GM18867 (cell line): ENCODE data around the gene TESK2.
"Not testable (repeated sequence)": the region's sequence is repeated elsewhere in the genome, so short reads cannot be mapped to it uniquely, and the experiment has no call there.

Experiments used
- ATAC-seq: cut with Tn5 transposase; IDR thresholded peaks from one replicate; pipeline ENCODE4 v1.9.1; 2021; ENCODE audit warnings: mild to moderate bottlenecking, moderate library complexity; ENCODE audit not compliant: unreplicated experiment

TESK2 gene

DNA sequence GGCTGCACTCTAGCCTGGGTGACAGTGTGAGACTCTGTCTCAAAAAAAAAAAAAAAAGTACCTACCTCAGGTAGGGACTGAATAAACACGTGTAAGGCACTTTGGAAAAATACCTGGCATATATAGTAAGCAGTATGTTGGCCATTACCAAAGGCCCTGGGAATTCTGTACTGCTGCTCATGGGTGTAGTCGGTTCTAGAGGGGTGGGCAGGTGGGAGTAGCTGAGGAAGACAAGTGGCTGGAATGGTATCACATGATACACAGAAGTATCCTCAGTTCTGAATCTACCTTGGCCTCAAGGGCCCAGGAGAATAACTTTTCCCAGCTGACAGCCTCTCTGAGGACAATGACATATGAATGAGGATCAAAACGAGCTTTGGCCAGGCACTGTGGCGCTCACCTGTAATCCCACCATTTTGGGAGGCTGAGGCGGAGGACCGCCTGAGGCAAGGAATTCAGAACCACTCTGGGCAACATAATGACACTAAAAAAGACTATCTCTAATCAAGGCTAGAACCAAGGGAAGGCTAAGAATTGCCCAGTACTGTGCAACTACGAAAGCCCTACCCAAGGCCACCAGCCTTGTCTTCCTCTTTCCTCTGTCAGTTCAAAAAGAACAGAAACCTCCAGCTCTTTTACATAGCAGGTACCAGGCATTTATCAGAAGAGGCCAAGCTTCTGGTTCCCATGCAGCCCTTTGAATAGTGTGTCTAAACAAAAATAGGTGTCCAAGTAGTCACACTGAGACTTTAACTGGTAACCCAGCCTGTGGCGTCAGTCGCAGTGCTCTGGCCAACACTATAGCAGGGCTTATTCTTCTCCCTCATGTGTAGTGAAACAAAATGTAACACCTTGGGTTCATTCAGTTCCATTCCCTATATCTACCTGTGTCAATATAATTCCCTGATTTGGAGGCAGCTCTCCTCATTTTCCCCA lies 19.3 kb upstream of the TESK2 start:
- ATAC-seq: no peak

DNA sequence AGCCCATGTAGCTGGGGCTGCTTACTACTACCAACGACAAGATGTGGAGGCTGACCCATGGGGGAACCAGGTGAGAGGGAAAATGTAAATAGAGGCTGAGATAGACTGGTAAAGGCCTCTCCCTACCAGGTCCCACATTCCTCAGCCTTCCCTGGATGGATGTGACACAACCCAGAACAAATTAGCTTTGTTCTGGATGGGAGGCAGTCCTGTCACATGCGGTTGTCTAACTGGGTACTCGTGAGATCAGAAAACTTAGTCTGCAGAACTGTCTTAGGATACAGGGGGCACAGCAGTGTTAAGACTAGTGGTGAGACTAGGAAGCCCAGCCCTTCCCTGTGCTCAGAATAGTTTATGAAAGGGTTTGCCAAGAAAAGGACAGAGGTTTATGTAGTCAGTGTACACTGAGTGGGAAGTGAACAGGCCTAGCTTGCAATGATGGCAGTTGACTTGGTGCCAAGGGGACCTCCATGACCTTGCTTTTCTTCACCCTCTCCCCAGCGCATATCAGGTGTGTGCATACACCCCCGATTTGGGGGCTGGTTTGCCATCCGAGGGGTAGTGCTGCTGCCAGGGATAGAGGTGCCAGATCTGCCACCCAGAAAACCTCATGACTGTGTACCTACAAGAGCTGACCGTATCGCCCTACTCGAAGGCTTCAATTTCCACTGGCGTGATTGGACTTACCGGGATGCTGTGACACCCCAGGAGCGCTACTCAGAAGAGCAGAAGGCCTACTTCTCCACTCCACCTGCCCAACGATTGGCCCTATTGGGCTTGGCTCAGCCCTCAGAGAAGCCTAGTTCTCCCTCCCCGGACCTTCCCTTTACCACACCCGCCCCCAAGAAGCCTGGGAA lies 17.6 kb upstream of the TESK2 start:
- no peak for ATAC-seq

DNA sequence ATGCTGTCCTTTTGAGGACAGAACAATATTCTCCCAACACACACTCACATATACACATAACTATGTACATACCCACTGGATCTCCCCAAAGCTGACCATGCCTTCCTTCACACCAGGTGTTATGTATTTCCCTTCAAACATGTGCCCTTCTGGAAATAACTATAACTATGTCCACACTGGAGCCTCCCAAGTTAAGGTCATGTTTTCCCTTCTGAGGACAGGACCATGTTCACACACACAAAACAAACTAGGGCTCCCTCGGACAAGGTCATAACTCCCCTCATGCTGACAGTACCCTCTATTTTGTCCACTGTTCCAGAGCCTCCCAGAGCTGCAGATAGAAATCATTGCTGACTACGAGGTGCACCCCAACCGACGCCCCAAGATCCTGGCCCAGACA lies 16.9 kb upstream of the TESK2 start:
- ATAC-seq: no peak

DNA sequence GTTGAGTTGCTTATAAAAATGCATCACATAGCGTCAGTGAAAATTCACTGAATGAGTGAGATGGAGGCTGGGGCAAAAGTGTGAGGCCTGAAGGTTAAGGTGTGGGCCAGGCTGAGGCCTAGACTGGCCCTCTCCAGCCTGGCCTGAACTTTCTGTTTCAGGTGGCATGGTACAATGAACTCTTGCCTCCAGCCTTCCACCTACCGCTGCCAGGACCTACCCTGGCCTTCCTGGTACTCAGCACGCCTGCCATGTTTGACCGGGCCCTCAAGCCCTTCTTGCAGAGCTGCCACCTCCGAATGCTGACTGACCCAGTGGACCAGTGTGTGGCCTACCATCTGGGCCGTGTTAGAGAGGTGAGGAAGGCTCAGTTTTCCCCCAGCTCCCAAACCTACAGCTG lies 16.2 kb upstream of the TESK2 start:
- ATAC-seq: no peak

DNA sequence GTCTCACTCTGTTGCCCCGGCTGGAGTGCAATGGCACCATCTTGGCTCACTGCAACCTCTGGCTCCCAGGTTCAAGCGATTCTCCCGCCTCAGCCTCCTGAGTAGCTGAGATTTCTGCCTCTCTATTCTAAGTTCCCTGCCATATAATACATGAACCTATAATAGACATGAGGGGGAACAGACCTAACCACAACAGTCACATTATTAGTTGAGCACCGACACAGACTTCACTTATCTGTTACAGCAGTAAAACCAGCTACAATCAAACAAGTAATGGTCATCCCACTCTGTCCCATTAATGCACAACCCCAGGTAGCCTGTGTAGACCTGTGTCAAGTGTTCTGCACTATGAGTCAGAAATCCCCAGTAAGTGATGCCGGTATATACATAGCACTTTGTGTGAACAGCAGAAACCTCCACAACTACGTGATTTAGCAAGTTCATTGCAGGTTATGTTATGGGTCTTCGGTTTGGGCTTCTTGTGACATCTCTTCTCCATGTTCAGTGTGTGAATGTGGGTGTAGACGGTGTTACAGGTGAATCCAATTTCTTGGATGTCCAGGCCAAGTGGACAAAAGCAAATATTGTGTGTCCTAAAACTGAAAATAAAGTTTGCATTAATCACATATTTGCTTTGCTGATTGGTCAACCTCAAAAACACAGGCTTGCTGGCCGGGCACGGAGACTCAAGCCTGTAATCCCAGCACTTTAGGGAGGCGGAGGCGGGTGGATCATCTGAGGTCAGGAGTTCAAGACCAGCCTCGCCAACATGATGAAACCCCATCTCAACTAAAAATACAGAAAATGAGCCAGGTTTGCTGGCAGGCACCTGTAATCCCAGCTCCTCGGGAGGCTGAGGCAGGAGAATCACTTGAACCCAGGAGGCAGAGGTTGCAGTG lies 12.7 kb upstream of the TESK2 start:
- no peak for ATAC-seq

DNA sequence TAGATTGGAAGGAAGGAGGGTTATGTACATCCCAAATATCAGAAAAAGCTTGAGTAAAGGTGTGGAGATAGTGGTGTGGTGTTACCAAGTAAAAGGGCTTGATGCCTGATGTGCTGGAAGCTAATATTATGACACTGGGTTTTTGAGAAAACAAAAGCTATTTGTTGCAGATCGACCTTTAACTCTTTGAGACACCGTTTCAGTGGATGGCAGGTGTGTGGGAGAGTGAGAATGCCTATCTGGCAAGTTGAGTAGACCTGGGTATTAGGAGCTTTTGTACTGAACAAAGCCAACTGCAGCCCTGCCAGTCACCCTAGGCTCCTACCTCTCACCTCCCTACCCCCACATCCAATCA lies 10.5 kb upstream of the TESK2 start:
- ATAC-seq: no peak

DNA sequence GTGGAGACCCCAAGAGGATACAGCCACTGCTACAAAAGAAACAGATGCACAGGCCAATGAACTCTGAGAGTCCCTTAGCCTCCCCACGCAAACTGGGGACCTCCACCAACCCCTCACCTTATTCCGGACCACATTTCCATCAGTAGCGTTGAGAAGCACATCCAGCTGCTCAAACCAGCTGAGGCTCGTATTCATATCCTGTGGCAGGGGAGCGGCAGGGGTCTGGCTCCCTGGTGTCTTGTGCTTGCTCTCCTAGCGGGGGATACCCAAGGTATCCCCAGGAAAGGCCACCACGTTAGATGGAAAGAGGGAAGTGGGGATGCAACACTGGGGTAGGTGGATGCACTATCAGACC lies 8.4 kb upstream of the TESK2 start:
- no peak for ATAC-seq

DNA sequence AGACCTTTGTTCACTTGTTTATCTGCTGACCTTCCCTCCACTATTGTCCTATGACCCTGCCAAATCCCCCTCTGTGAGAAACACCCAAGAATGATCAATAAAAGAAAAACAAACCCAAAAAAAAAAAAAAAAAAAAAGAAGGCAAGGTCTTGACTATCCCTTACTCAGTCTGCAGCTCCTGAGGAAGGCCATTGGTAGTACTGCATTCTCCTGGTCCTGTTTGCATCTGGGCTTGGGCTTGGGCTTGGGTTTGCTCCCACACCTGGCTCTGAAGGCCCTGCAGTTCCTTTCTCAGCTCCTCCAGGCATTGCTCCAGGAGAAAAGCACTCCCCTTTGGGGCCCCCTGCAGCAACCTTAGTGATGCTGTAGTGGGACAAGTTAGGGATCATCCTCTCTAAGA lies 7.3 kb upstream of the TESK2 start:
- no peak for ATAC-seq

DNA sequence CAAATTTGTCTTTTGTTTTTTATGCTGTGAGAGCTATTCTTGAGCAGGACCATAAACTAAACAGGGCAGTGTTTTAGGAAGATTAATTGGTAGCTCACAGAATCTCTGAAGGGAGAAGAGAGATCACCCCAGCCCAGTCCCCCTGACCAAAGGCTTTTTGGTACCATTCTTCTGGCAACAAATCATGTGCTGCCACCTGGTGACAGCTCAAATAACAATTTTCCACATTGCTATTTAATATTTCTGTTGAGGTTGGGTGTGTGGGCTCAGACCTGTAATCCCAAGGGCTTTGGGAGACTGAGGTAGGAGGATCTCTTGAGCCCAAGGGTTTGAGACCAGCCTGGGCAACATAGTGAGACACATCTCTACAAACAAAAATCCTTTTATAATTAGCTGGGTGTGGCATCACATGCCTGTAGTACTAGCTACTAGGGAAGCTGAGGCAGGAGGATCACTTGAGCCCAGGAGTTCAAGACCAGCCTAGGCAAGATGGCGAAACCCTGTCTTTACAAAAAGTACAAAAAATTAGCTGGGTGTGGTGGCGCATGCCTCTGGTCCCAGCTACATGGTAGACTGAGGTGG lies 2.2 kb upstream of the TESK2 start:
- no peak for ATAC-seq

DNA sequence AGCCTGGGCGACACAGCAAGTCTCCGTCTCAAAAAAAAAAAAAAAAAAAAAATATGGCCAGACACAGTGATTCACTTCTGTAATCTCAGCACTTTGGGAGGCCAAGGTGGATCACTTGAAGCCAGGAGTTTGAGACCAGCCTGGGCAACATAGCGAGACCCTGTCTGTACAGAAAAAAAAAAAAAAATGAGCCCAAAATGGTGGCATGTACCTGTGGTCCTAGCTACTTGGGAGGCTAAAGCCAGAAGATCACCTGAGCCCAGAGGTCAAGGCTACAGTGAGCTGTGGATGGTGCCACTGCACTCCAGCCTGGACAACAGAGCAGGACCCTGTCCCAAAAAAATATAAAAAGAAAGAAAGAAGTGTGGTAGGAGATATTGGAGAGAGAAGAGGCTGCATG lies 1.7 kb upstream of the TESK2 start:
- ATAC-seq: no peak

DNA sequence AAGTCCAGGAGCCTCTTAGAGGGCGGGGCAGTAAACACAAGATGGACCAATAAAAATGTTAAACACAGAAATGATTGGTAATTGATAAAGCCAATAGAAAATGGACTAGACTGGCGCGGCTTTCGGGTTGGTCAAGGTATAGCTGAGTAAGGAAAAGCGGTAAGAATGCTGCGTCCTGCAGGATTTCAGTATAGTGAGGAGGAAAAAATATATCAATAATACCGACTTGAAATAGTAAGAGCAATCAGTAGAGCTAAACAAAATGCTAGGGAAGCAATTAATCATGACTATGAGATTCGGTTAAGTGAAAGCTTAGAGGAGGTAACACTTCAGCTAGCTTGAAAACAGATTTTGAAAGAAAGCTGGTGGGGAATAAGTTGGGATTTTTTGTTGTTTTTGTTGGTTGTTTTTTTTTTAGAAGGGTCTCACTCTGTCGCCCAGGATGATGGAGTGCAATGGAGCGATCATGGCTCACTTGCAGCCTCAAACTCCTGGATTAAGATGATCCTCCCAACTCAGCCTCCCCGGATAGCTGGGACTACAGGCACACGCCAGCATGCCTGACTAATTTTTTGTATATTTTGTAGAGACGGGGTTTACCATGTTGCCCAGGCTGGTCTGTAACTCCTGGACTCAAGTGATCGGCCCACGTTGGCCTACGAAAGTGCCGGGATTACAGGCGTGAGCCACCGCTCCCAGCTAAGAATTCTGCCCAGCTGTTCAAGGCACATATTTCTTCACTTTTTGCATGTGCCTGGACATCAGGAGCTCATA lies 711 bp upstream of the TESK2 start:
- ATAC-seq: no peak

DNA sequence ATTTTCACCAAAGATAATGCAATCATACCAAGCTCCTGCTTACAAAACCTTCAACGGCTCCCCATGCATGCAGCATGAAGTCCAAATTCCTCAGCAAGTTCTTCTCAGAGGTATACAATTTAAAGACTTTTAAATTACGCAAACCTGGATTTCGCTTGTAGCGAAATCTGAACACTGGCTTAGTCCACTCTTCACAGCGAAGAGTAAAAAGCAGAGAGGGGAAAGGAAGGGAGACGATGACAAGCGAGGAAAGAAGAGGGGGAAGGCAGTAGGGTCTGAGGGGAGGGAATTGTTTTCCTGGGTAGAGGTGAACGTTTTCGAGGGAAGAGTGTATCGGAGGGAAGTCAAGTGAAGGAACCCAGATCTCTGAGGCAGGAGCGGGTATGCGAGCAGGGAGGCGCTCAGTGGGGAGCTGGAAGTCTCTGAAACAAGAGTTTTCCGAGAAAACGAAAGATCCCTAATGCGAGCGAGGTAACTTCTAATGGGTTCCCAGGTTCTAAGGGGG lies 790 bp downstream of the TESK2 start:
- no peak for ATAC-seq

DNA sequence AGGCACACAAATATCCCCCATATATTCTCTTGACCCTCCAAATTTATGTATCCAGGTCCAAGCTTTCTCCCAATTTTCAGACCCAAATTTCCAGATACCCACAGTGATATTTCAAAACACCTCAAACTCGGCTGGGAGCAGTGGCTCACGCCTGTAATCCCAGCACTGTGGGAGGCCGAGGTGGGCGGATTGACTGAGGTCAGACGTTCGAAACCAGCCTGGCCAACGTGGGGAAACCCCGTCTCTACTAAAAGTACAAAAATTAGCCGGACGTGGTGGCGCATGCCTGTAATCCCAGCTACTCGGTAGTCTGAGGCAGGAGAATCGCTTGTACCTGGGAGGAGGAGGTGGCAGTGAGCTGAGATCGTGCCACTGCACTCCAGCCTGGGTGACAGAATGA lies 1.6 kb downstream of the TESK2 start:
- ATAC-seq: not testable (repeated sequence)

DNA sequence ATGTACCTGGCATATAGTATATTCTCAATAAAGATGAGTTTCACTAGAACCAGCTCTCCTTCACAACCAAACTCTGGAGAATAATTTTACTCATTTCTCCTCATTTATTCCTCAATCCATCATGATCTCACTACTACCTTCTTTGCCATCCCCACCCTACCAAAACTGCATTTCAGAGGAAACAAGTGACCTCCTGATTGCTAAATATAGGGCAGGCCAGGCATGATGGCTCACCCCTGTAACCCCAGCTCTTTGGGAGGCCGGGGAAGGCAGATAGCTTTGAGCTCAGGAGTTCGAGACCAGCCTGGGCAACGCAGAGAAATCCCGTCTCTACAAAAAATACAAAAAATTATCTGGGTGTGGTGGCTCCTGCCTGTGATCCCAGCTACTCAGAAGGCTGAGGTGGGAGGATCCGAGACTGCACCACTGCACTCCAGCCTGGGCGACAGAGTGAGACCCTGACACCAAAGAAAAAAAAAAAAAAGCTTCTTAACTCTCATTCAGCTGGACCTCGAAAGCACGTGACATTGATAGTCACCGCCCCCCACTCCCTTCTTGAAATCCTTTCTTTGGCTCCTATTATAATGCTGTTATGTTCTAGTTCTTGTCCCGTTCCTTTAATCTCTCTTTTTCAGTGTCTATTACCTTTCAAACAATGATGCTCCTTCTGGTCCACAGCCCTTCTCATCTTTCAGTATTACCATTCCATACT lies 2.1 kb downstream of the TESK2 start:
- no peak for ATAC-seq

DNA sequence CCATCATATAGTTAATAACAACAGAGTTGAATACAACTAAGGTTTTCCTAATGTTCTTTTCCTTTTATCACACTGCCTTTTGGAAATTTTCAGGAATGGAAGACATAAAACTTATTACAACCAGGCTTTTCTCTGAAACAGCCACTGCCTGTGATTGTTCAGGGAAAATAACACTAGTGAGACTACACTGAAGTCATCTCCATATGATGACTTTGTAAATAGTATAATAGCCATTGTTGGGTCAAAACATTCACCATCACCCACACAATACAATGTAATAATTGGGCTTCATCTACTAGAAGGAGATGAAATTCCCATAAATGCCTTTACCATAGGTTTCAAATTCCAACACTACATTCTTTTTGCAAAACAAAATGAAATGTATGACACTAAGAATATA lies 5.0 kb downstream of the TESK2 start:
- ATAC-seq: no peak

DNA sequence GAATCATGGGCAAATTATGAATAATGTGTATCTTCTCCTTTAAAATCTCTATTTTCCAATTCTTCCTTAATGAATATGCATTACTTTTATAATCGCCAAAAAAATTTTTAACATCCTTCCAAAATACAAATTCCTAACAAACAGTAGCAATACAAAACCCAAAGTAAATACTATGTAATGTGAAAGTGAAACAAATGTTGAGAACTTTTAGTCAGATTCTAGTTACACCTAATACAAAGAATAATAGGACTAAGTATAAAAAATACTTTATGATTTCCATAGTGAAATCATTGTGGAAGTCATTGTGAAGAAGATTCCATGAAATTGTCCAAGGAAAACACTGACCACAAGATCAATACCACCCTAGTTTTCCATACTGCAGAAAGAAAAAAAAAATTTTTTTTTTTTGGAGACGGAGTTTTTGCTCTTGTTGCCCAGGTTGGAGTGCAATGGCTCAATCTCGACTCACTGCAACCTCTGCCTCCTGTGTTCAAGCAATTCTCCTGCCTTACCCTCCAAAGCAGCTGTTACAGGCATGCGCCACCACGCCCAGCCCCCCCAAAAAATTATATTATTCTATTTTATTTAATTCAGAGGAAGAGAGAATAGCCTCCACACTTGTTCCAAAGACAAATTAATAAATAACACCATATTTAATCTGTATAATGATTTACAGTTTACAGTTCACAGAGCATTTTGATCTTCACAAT lies 11.8 kb downstream of the TESK2 start:
- ATAC-seq: no peak

DNA sequence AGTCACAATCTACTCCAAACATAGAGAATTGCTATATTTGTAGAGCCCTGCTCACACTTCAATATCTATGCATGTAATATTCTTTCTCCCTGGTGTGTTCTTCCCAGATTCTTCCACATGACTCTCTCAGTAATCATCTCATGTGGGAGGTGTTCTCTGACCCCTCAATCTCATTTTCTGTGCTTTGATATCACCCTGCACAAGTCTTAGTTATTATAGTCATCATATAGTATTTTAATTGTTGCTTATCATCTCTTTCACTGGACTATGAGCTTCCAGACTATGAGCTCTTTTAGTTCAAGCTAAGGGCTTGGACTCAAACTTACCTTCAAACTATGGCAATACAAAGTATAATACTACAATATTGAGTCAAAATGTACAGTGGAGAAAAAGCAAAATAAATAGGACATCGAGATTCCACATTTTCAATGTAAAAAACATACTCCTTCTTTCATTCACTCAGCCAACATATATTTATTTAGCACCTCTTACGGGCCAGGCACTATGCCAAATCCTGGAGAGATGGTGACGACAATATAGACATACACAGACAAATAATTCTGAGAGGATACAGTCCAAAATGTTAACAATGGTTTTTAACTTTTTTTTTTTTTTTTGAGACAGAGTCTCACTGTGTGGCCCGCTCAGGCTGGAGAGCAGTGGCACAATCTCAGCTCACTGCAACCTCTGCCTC lies 12.7 kb downstream of the TESK2 start:
- no peak for ATAC-seq

DNA sequence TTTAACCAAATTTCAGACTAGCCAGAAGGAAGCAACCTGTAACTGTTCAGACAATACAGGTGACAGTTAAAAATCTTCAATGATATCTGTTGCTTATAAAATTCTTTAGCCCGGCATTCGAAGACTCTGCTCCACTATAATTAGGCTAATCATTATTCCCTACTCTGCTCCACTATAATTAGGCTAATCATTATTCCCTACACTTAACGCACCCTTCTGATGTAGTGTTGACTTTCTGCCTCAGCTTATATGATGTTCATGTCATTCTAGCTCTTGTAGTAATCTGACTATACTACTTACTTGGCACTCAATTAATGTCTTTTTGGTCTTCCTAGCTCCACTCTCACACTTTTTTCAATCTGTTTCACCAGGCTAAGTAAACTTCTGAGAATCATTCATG lies 13.3 kb downstream of the TESK2 start:
- no peak for ATAC-seq
